ENCODE data around the gene PARD3. TPM values are rescaled to one million over a fixed set of nuclear protein-coding genes. Genes with fewer than 3 reads are reported as not detected.
A peak's percentile ranks its signal among the peaks of the same experiment; 100 is the strongest.

The PARD3 gene
- total and polyA plus RNA-seq, 2 donors (not counting 1 experiment from before 2014, with no cell fraction given), result 24.0 to 46.4 TPM

DNA sequence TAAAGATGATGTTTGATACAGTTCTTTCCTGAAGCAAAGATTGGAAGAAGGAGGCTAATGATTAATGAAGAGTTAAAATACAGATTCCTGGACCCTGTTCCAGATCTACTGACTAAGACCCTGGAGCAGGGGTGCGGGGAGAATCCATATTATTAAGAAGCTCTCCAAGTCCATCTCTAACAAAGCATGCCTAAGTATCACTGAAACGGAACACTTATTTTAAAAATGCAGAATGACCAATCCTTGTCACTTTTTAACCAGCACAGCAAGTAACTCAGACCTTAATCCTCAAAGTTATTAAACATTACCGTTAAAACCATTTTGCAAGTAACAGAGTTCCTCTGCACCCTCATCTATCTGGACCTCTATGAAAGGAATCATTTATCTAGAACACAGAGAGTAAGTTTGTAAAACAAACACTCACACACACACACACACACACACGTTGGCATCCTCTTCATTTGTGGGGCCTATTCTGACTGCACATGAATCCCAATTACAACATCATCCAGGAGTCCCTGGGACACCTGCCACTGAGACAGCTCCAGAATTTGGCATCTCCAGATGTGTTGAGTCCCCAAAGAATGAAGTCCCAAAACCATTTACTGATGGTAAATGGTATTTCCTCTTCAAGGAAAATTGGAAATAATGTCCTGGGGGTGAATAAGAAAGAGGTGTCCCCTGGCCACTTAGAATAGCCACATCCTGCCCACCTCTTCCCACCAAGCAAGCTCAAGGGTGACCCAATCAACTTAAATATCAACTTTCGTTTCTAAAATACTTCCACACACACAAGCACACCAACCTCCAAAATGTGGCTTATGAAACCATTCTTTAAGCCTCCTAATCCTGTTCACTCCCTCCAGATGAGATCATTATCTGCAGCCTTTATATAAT, 117.5 kb downstream of the PARD3 start:
- H2AFZ ChIP-seq (ENCODE audit: low read length), result no peak overlapping the region
- no peak for TF ChIP-seq EZH2 (IDR thresholded peaks at IDR 0.05; ENCODE audit: low read length, missing control alignments)
- no peak for TF ChIP-seq CTCF (conservative IDR thresholded peaks at IDR 0.05 in 1 of 2, IDR thresholded peaks at IDR 0.05 in 1 of 2; ENCODE audit: low read depth in 1 of 2, low read length in 2 of 2)
- no peak overlapping the region for H3K4me3 ChIP-seq (replicated peaks in 1 of 4; ENCODE audit: control extremely low read depth in 1 of 4, insufficient read depth in 1 of 4, low read depth in 3 of 4, low read length in 4 of 4)
- H3K27me3 ChIP-seq (ENCODE audit: control insufficient read depth, insufficient read depth, low read length), result no peaks in the 10 kb centered on the region
- DNase-seq (ENCODE audit: low read depth in 2 of 2), result peak in 1 of 2 donors; percentile 43
- H4K20me1 ChIP-seq (ENCODE audit: control insufficient read depth, extremely low read depth, insufficient read depth, low read length), result no peaks in the 10 kb centered on the region
- H3K4me1 ChIP-seq (ENCODE audit: control insufficient read depth, extremely low read depth, insufficient read depth, low read length), result peaks cover 14% of the 10 kb centered on the region
- H3K9ac ChIP-seq (ENCODE audit: insufficient read depth, low read length), result no peak overlapping the region
- H3K27ac ChIP-seq (ENCODE audit: insufficient read depth, low read length), result no peak overlapping the region
- no peak overlapping the region for H3K4me2 ChIP-seq (ENCODE audit: extremely low read depth, insufficient read depth, low read length)
- no peaks in the 10 kb centered on the region for H3K9me3 ChIP-seq (ENCODE audit: control insufficient read depth, insufficient read depth, low read depth, low read length)
- H3K79me2 ChIP-seq (ENCODE audit: control insufficient read depth, insufficient read depth, low read length), result peaks cover 2% of the 10 kb centered on the region
- H3K36me3 ChIP-seq (ENCODE audit: control insufficient read depth, insufficient read depth, low read length), result no peaks in the 10 kb centered on the region

DNA sequence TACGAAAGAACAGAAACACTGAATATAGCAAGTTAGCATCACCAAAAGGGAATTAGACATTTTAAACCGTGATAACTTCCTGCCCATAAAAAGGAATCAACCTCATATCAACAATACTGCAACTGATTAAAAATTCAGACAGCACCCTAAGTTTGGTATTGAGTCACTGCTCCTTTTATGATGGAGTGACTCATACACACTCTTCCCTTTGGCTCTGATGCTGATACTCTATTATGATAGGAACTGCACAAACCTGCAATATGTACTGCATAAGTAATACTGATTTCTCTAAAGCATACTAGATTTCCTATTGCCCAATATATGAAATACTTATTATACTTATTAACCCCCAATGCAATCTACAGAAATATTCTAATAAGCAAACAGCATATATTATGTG, 118.7 kb downstream of the PARD3 start:
- H4K20me1 ChIP-seq (ENCODE audit: control insufficient read depth, extremely low read depth, insufficient read depth, low read length), result no peaks in the 10 kb centered on the region
- H2AFZ ChIP-seq (ENCODE audit: low read length), result no peak overlapping the region
- H3K9ac ChIP-seq (ENCODE audit: insufficient read depth, low read length), result no peak overlapping the region
- TF ChIP-seq EZH2 (IDR thresholded peaks at IDR 0.05; ENCODE audit: low read length, missing control alignments) (no peak), CTCF (conservative IDR thresholded peaks at IDR 0.05 in 1 of 2, IDR thresholded peaks at IDR 0.05 in 1 of 2; ENCODE audit: low read depth in 1 of 2, low read length in 2 of 2) (no peak)
- H3K27me3 ChIP-seq (ENCODE audit: control insufficient read depth, insufficient read depth, low read length), result no peaks in the 10 kb centered on the region
- H3K4me2 ChIP-seq (ENCODE audit: extremely low read depth, insufficient read depth, low read length), result no peak overlapping the region
- H3K79me2 ChIP-seq (ENCODE audit: control insufficient read depth, insufficient read depth, low read length), result peaks cover 2% of the 10 kb centered on the region
- peak; percentile 70 to 85 for DNase-seq (ENCODE audit: low read depth in 2 of 2)
- H3K4me3 ChIP-seq (replicated peaks in 1 of 4; ENCODE audit: control extremely low read depth in 1 of 4, insufficient read depth in 1 of 4, low read depth in 3 of 4, low read length in 4 of 4), result no peak overlapping the region
- peaks cover 14% of the 10 kb centered on the region for H3K4me1 ChIP-seq (ENCODE audit: control insufficient read depth, extremely low read depth, insufficient read depth, low read length)
- no peaks in the 10 kb centered on the region for H3K9me3 ChIP-seq (ENCODE audit: control insufficient read depth, insufficient read depth, low read depth, low read length)
- H3K36me3 ChIP-seq (ENCODE audit: control insufficient read depth, insufficient read depth, low read length), result no peaks in the 10 kb centered on the region
- no peak overlapping the region for H3K27ac ChIP-seq (ENCODE audit: insufficient read depth, low read length)

GRCh38 chr10:34690383-34691049, 124.6 kb downstream of the PARD3 start:
- TF ChIP-seq CTCF (conservative IDR thresholded peaks at IDR 0.05 in 1 of 2, IDR thresholded peaks at IDR 0.05 in 1 of 2; ENCODE audit: low read depth in 1 of 2, low read length in 2 of 2), result no peak
- no peak for TF ChIP-seq EZH2 (IDR thresholded peaks at IDR 0.05; ENCODE audit: low read length, missing control alignments)
- Histone ChIP-seq H2AFZ (ENCODE audit: low read length) (no peak overlapping the region), H3K9me3 (ENCODE audit: control insufficient read depth, insufficient read depth, low read depth, low read length) (no peaks in the 10 kb centered on the region), H3K9ac (ENCODE audit: insufficient read depth, low read length) (no peak overlapping the region), H3K27me3 (ENCODE audit: control insufficient read depth, insufficient read depth, low read length) (no peaks in the 10 kb centered on the region), H3K79me2 (ENCODE audit: control insufficient read depth, insufficient read depth, low read length) (no peaks in the 10 kb centered on the region), H3K4me2 (ENCODE audit: extremely low read depth, insufficient read depth, low read length) (no peak overlapping the region), H3K27ac (ENCODE audit: insufficient read depth, low read length) (no peak overlapping the region), H3K4me1 (ENCODE audit: control insufficient read depth, extremely low read depth, insufficient read depth, low read length) (peaks cover 11% of the 10 kb centered on the region), H4K20me1 (ENCODE audit: control insufficient read depth, extremely low read depth, insufficient read depth, low read length) (no peaks in the 10 kb centered on the region), H3K4me3 (replicated peaks in 1 of 4; ENCODE audit: control extremely low read depth in 1 of 4, insufficient read depth in 1 of 4, low read depth in 3 of 4, low read length in 4 of 4) (no peak overlapping the region), H3K36me3 (ENCODE audit: control insufficient read depth, insufficient read depth, low read length) (no peaks in the 10 kb centered on the region)
- DNase-seq (ENCODE audit: low read depth in 2 of 2), result no peak

Data from fibroblast of lung (primary cell).